Measurements from ENCODE around the gene KRTAP10-10. TPM values are rescaled to one million over a fixed set of nuclear protein-coding genes. Genes with fewer than 3 reads are reported as not detected.
"Not testable (repeated sequence)": the region's sequence is repeated elsewhere in the genome, so short reads cannot be mapped to it uniquely, and the experiment has no call there.

KRTAP10-10 gene
- total RNA-seq, 1 donor = not detected

DNA sequence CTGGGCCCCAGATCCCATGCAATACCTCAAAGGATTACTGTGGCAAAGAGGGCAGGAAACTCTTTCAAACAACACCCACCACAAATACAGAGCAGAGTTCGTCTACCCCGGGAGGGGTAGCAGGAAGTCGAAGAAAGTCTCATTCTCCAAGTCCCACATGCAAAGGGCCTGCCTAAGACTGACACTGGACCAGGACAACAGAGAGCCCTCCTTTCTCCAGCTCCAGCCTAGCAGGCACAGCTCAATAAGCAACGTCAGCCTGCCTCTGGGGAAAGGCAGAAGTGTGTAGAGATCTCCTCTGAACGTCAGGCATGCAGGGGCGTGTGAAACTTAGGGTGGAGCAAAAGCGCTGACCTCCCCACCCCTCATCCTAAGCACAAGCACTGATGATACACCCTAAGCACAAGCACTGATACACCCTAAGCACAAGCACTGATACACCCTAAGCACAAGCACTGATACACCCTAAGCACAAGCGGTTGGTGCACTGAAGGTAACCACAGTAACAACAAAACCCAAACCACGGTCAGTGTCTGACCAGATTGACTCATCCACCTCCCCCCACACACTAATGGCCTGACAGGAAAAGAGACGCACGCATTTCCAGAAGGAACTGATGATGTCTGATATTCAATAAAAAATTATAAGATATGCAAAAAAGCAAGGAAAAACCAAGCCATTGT is 21.9 kb downstream of the KRTAP10-10 start:
- no peak overlapping the region for H3K4me2 ChIP-seq (ENCODE audit: insufficient read depth, low read length)
- no peaks in the 10 kb centered on the region for H3K9me3 ChIP-seq (ENCODE audit: low read depth, low read length)
- DNase-seq (ENCODE audit: insufficient read length, low spot score, missing footprints) = no peak
- H3K4me1 ChIP-seq (ENCODE audit: insufficient read depth, low read length) = no peaks in the 10 kb centered on the region
- TF ChIP-seq, protein P1, sequence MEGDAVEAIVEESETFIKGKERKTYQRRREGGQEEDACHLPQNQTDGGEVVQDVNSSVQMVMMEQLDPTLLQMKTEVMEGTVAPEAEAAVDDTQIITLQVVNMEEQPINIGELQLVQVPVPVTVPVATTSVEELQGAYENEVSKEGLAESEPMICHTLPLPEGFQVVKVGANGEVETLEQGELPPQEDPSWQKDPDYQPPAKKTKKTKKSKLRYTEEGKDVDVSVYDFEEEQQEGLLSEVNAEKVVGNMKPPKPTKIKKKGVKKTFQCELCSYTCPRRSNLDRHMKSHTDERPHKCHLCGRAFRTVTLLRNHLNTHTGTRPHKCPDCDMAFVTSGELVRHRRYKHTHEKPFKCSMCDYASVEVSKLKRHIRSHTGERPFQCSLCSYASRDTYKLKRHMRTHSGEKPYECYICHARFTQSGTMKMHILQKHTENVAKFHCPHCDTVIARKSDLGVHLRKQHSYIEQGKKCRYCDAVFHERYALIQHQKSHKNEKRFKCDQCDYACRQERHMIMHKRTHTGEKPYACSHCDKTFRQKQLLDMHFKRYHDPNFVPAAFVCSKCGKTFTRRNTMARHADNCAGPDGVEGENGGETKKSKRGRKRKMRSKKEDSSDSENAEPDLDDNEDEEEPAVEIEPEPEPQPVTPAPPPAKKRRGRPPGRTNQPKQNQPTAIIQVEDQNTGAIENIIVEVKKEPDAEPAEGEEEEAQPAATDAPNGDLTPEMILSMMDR (IDR thresholded peaks at IDR 0.05; ENCODE audit: extremely low read depth, low read depth, low read length) = no peak
- H2AFZ ChIP-seq (ENCODE audit: low read length) = no peak overlapping the region
- no peaks in the 10 kb centered on the region for H3K27me3 ChIP-seq (ENCODE audit: insufficient read depth, low read length)
- no peaks in the 10 kb centered on the region for H3K79me2 ChIP-seq (ENCODE audit: insufficient read depth, low read length)
- H3K36me3 ChIP-seq (ENCODE audit: insufficient read depth, low read length) = no peaks in the 10 kb centered on the region
- no peak overlapping the region for H3K4me3 ChIP-seq (ENCODE audit: insufficient read depth, low read length)
- no peaks in the 10 kb centered on the region for H4K20me1 ChIP-seq (ENCODE audit: insufficient read depth, low read length)
- no peak overlapping the region for H3K27ac ChIP-seq (ENCODE audit: low read depth, low read length)

DNA sequence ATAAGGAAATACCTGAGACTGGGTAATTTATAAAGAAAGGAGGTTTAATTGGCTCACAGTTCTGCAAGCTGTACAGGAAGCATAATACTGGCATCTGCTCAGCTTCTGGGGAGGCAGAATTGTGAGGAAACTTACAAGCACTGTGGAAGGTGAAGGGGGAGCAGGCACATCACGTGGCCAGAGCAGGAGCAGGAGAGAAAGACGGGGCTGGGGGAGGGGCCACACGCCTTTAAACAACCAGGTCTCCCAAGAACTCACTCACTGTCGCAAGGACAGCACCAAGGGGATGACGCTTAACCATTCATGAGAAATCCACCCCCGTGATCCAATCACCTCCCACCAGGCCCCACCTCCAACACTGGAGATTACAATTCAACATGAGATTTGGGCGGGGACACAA is 24.4 kb downstream of the KRTAP10-10 start:
- not testable (repeated sequence) for H3K4me1 ChIP-seq (ENCODE audit: insufficient read depth, low read length); H3K9me3 ChIP-seq (ENCODE audit: low read depth, low read length); H3K27ac ChIP-seq (ENCODE audit: low read depth, low read length); H4K20me1 ChIP-seq (ENCODE audit: insufficient read depth, low read length); H3K79me2 ChIP-seq (ENCODE audit: insufficient read depth, low read length); DNase-seq (ENCODE audit: insufficient read length, low spot score, missing footprints); H2AFZ ChIP-seq (ENCODE audit: low read length); H3K4me3 ChIP-seq (ENCODE audit: insufficient read depth, low read length); H3K4me2 ChIP-seq (ENCODE audit: insufficient read depth, low read length); H3K36me3 ChIP-seq (ENCODE audit: insufficient read depth, low read length); H3K27me3 ChIP-seq (ENCODE audit: insufficient read depth, low read length)

DNA sequence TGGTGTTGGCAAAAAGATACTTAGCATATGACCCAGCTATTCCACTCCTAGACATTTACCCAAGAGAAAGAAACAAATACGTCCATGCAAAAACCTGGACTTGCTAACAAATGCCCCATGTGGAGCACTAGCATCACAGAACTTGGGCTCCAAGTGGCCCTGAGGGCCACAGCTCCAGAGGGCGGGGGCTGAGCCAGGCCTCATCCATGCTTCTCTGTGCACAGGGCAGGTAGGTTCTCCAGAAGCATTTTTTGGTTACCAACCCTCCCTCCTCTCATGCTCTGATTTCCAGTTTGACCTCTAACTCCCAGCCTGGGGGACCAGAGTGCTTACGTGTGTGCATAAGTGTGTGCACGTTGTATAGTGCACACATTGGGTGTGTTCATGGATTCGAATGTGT is 27.5 kb downstream of the KRTAP10-10 start:
- Histone ChIP-seq H4K20me1 (ENCODE audit: insufficient read depth, low read length) (no peaks in the 10 kb centered on the region), H3K4me3 (ENCODE audit: insufficient read depth, low read length) (no peak overlapping the region), H3K79me2 (ENCODE audit: insufficient read depth, low read length) (no peaks in the 10 kb centered on the region), H3K36me3 (ENCODE audit: insufficient read depth, low read length) (no peaks in the 10 kb centered on the region), H3K9me3 (ENCODE audit: low read depth, low read length) (no peaks in the 10 kb centered on the region), H3K4me2 (ENCODE audit: insufficient read depth, low read length) (no peak overlapping the region), H3K27ac (ENCODE audit: low read depth, low read length) (no peak overlapping the region), H3K4me1 (ENCODE audit: insufficient read depth, low read length) (no peaks in the 10 kb centered on the region), H3K27me3 (ENCODE audit: insufficient read depth, low read length) (no peaks in the 10 kb centered on the region), H2AFZ (ENCODE audit: low read length) (no peak overlapping the region)
- TF ChIP-seq, protein P1 (IDR thresholded peaks at IDR 0.05; ENCODE audit: extremely low read depth, low read depth, low read length) = no peak
- DNase-seq (ENCODE audit: insufficient read length, low spot score, missing footprints) = no peak

DNA sequence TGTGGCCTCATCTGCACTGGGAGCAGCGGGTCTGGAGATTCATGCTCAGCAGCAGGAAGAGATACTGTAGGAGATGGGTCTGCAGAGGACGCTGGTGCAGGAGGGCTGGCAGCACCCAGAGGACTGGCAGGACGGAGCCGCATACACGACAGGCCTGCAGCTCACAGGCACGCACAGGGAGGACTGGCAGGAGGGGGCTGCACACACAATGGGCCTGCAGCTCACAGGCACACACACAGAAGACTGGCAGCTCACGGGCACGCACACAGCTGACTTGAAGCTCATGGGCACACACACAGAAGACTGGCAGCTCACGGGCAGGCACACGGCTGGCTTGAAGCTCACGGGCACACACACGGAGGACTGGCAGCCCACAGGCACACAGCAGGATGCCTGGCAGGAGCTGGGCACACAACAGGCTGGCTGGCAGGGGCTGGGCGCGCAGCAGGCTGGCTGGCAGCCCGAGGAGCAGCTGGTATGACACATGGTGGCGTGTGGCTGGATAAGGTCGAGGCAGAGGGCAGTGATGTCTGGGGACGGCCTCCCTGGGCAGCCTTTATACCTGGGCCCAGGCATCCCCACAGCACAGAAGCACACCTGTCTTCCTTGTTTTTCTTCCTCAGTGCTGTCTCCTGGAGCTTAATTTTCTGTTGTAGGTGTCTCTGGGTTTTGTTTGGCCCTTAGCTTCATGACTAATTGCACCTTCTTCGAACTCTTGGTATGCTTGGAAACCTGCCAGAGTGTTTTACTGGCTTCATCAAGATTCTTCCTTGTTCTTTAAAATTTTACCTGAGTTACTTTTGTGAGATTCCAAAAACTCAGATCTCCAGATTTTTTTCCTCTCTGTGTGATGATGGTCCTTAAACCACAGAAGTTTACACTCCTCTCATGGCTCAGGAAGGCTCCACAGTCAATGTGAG is 29.5 kb downstream of the KRTAP10-10 start, which contains the start of gene KRTAP12-2:
Gene KRTAP12-2 (minus strand): TSS at position 527 of the 920 bp plus-strand sequence. CDS start 41 bp downstream, at position 486.
- Histone ChIP-seq H3K9me3 (ENCODE audit: low read depth, low read length) (no peaks in the 10 kb centered on the region), H3K79me2 (ENCODE audit: insufficient read depth, low read length) (no peaks in the 10 kb centered on the region), H4K20me1 (ENCODE audit: insufficient read depth, low read length) (no peaks in the 10 kb centered on the region), H3K4me1 (ENCODE audit: insufficient read depth, low read length) (no peaks in the 10 kb centered on the region), H3K36me3 (ENCODE audit: insufficient read depth, low read length) (no peaks in the 10 kb centered on the region), H2AFZ (ENCODE audit: low read length) (no peak within 1 kb of the TSS), H3K4me2 (ENCODE audit: insufficient read depth, low read length) (no peak within 1 kb of the TSS), H3K27me3 (ENCODE audit: insufficient read depth, low read length) (no peaks in the 10 kb centered on the region), H3K4me3 (ENCODE audit: insufficient read depth, low read length) (no peak within 1 kb of the TSS), H3K27ac (ENCODE audit: low read depth, low read length) (no peak within 1 kb of the TSS)
- TF ChIP-seq, protein P1 (IDR thresholded peaks at IDR 0.05; ENCODE audit: extremely low read depth, low read depth, low read length) = no peak
- DNase-seq (ENCODE audit: insufficient read length, low spot score, missing footprints) = no peak

All from osteoblast (primary cell).